ENCODE results near the gene SNAI3. TPM values are rescaled to one million over a fixed set of nuclear protein-coding genes. Genes with fewer than 3 reads are reported as not detected.

The SNAI3 gene
- total RNA-seq, 1 donor from 2014 or later = 1.8 TPM

DNA sequence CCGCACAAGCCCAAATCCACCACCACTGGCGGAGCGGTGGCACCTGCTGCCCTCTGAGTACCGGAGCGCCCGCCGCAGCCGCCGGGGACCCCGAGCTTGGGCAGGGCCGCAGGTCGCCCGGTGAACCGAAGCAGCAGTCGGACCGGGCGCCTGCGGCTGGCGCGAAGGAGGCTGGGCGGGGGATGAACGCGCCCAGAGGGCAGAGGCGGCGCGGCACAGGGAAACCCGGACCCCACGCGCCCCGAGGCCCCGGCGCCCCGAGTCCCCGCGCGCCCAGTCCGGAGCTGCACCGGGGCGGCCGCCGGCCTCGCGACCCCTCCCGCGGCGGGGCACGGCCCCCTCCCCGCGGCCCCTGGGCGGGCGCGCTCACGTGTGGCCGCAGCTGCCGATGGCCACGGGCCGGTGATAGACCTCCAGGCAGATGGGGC lies 19.5 kb upstream of the SNAI3 start:
- DNase-seq (ENCODE audit: low spot score) = no peak

- no peak for DNase-seq (ENCODE audit: low spot score)
These were observed 18.9 kb upstream of the SNAI3 start for GRCh38 chr16:88705076-88705684.

DNA sequence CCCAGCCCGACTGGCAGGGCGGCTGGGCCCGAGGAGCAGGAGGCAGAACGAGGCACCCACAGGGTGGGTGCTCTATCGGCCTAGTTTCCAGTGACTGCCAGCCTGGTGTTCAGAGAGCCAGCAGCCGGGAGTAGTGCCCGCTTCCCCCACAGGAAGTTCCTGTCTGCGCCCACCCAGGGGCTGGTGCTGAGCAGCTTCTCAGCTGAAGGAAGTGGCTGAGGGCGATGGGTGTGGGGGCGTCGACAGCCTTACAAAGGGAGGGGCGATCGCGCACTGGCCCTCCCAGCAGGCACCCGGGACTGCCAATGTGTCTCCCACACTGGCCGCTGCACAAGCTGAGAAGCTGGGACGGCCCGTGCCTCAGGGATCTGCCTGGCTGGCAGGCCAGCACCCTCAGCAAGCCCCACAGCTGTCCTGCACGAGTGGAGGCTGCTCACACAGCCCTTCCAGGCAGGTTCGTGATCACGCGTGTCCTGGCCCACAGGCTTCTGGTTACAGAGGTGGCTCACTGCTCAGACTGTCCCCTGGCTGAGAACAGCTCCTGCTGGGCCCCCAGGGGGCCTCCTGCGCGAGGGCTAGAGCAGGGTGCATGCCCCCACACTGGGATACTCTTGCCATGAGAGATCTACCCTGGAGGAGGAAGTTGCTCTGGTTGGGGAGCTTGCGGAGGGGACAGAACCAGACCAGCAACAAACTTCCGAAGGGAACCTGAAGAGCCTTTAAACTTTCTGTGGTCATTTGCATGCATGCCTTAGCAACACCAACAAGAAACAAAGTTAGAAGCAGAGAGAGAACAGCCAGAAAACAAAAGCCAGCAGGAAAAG lies 17.4 kb upstream of the SNAI3 start:
- DNase-seq (ENCODE audit: low spot score) = no peak

- DNase-seq (ENCODE audit: low spot score) = no peak
These were observed 16.3 kb upstream of the SNAI3 start for GRCh38 chr16:88702371-88703210.

DNA sequence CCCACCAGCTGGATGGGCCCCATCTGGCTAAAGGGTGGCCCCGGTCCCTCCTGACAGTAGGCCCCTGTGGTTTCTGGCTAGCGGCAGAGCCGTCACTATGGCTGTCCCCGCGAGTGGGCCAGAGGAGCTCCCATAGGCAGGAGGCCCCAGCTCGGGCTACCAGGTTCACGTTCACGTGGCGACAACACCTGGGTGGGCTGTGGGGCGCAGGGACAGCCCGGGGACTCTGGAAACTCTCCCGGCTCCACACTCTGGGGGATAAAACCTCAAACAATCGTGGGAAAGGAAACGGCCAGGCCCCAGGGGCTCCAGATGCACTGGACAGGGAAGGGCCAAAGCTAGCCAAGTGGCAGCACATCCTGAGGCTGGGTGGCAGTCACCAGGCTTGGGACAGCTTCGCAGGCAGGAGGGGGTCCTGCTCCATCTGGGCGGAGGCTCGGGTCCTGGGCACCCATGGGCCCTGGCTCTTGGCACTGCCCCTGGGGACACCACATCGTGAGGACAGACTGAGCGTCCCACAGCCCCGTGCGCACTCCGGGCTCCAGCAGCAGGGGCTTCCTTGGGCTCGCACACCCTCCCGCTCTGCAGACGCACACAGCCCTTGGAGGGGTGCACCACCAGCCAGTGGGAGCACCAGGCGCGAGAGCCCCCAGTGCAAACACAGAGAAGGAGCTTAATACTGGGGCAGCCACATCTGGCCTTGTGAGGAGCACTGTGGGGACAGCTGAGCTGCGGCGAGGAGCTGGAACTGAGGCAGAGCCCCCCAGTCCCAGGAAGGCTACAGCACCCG lies 15.5 kb upstream of the SNAI3 start:
- DNase-seq (ENCODE audit: low spot score) = no peak

DNA sequence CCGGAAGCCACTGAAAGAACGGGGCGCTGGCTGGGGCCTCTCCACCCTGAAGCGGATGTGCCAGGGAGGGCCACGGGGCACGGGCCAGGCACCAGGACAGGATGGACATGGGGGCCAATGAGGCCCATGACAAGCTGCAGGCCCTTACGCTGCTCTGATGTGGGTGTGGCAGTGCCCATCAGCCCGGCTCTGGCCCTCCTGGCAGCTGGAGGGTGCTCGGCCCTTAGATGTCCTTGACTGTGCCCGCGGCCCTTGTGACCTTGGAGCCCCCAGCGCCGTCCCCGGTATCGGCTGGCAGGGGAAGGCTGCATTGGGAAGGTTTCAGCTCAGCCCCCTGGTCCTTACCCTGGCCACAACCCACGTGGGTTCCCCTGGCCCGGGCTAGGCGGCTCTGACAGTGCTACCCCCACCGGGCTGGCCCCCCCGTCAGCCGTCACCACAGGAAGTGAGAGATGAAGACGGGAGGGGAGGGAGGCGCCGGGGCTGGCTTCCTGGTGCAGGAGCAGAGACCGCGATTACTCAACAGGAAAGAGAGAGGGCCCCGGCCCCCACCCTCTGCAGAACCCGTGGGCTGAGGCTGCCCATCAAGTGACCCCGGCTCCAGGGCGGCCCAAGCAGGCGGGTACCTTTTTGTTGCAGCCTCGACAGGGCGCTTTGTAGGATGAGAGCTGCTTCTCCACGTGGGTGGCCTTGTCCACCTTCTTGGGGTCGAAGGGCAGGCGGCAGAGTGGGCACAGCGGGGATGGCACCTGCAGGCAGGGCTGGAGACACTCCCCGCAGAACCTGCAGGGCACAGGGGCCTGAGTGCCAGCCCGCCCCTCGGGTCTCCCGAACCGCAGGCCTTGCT lies 14.6 kb upstream of the SNAI3 start:
- DNase-seq (ENCODE audit: low spot score) = peak; percentile 93

- no peak for DNase-seq (ENCODE audit: low spot score)
These were observed 14.0 kb upstream of the SNAI3 start for GRCh38 chr16:88700322-88700635.

DNA sequence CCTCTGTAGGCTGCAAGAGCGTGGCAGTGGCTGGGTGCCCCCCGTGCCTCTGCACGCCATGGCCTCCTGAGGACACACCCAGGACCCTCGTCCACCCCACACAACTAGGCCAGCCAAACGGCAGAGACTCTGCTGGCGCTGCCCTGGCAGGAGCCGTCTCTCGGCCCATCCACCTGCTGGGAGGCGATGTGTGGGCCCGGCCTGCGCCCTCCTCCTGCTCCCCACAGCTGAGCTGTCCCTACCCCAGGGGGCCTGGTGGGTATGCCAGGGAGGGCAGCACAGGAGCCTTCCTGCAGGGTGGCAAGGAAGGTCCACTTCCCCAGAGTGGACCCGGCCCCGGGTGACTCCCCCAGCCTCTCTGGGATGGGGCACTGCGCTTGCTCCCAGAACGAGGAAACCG lies 12.9 kb upstream of the SNAI3 start:
- no peak for DNase-seq (ENCODE audit: low spot score)

GRCh38 chr16:88698646-88699045 lies 12.3 kb upstream of the SNAI3 start:
- DNase-seq (ENCODE audit: low spot score) = no peak

DNA sequence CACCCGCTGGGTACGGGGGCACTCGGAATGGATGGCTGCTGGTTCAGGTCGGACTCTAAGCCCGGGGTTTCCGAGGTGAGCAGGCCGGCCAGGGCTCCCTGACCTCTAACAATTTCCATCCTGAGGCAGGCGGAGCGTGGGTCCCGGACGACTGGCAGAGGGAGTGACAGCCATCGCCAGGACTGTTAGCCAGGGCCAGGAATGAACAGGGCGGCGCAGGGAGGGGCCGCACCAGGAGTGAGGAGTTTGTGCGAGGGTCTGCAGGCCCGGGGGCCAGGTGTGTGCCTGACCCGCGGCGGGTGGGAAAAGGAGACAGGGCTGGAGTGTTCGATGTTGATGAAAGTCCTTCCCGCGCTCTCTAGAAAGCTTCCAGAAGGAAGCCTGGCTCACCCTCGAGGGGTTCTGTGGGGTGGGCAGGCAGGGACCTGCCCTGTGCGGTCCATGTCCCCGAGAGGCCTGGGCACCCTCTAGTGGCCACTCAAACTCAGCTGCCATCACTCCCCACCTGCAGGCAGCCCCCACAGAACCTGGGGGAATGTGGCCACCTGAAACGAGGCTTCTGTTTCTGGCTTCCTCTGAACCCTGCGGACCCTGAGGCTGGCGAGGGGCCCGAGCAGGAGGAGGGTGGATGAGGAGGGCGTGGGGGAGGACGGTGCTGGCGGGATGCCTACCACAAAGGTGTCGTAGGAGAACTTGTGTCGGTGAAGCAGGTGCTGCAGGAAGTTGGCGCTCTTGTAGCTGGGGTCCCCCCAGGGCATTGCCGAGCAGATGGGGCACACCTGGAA lies 11.7 kb upstream of the SNAI3 start:
- DNase-seq (ENCODE audit: low spot score) = no peak

- DNase-seq (ENCODE audit: low spot score) = no peak
These were observed 11.0 kb upstream of the SNAI3 start for GRCh38 chr16:88697116-88697830.

DNA sequence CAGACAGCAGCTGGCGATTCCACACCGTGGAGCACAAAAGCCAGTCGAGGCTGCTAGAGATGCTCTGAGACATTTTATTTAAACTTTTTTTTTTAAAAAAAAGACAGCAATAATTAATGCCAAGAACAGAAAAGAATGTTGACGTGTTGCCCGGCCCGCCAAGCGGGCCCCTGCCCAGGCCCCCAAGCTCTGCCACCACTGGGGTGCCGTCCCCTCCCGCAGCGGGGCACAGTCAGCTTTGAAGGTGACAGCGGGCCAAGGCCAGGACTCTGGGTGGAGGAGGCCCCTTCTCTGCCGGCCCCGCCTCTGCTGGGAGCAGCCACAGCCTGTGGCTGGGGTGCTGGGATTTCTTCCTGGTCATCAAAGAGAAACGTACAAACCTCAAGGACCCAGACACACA lies 10.1 kb upstream of the SNAI3 start:
- DNase-seq (ENCODE audit: low spot score) = no peak

- DNase-seq (ENCODE audit: low spot score) = no peak
These were observed 9.4 kb upstream of the SNAI3 start for GRCh38 chr16:88695753-88696152.

DNA sequence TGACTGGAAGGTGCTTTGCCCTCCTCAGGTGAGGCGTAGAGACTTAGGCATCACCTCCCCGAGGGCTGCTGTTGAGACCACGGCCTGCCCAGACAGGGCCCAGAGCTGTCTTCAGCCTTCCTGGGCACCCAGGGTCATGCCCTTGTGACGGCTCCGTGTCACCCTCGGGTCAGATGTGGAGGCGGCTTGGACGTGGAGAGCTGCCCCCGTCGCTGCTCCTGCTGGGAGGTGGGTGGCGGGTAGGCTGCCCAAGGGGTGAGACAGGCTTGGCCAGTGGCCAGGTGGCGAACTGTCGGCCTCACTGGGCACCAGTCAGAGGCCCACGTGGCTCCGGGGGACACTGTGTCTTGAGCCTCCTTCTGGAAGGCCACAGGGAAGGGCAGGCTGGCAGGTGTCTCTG lies 8.9 kb upstream of the SNAI3 start:
- no peak for DNase-seq (ENCODE audit: low spot score)

GRCh38 chr16:88694221-88695087 lies 8.1 kb upstream of the SNAI3 start:
- DNase-seq (ENCODE audit: low spot score) = no peak

DNA sequence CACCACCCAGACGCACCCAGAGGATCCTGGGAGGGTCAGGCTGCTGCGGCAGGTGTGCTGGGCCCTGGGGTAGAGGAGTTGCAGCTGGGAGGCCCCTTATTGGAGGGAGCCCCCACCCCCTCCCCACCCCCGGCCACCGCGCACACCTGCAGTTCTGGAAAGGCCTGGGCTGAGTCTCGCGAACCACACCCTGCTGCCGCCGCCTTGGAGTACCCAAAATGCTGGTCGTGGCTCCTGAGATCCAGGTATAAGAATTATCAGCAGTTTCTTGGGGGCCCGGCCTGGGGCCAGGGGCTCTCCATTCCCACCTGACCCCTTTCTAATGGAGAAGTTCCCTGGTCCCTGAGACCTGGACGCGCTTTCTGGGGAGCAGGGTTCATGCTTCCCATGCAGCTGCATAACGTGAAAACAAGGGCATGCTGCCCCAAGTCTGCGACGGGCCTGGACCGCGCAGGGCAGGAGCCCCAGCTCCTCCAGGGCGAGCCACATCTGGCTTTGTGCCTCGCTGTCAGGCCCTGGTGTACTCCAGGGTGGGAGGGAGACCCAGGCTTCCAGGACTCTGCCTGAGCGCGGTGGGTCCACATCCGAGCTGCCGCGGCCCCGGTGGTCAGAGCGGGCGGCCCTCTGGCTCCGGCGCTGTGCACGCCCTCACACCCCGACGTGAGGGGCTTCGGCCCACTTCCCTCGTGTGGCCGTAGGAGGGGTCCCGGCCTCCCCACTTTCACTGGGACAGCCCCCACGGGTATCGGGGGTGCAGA lies 7.3 kb upstream of the SNAI3 start:
- no peak for DNase-seq (ENCODE audit: low spot score)

DNA sequence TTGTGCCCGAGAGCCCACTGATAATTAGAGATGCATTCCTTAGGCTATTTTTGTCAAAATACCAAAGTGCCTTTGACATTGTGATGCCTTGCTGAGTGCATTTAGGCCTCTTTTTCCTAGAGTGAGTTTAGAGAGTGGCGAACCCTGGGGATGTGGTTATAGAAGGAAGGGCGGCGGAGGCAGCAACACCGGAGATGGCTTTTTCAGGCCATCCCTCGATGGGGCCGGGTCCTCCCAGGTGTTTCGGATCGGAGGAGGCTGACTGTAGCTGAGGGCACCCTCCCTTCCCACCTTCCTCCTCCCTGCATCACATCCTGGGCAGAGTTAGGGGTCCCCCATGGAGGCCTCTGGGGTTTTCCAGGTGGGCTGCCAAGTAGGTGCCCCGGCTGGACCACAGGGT lies 6.6 kb upstream of the SNAI3 start:
- DNase-seq (ENCODE audit: low spot score) = no peak
